Hepatocyte (in vitro differentiated cells): ENCODE measurements around the gene NIM1K. TPM values are rescaled to one million over a fixed set of nuclear protein-coding genes. Genes with fewer than 3 reads are reported as not detected.
A peak's percentile ranks its signal among the peaks of the same experiment; 100 is the strongest.

Source experiments
- DNase-seq: peaks from one replicate; pipeline ENCODE4 v3.0.0-alpha.2; 2016; ENCODE audit warnings: low spot score
- H2AFZ ChIP-seq: fragments of 200-600 bp; sonication (generic); 2 replicates; pipeline ENCODE4 v1.6.0; 2016; ENCODE audit warnings: antibody characterized with exemption, mild to moderate bottlenecking
- H3K27ac ChIP-seq: fragments of 200-600 bp; sonication (generic); 2 replicates; pipeline ENCODE4 v1.5.1; 2016; ENCODE audit warnings: mild to moderate bottlenecking
- H3K27me3 ChIP-seq: fragments of 200-600 bp; sonication (generic); 2 replicates; pipeline ENCODE4 v1.6.1; 2016
- H3K36me3 ChIP-seq: fragments of 200-600 bp; sonication (generic); replicated peaks from 2 replicates; pipeline ENCODE4 v1.5.1; 2016; ENCODE audit warnings: low read depth; ENCODE audit not compliant: insufficient read depth
- H3K4me1 ChIP-seq: fragments of 200-600 bp; sonication (generic); 2 replicates; pipeline ENCODE4 v1.5.1; 2016; ENCODE audit warnings: mild to moderate bottlenecking, moderate library complexity; ENCODE audit not compliant: insufficient read depth
- H3K4me2 ChIP-seq: fragments of 200-600 bp; sonication (generic); 2 replicates; pipeline ENCODE4 v1.6.0; 2016
- H3K4me3 ChIP-seq: fragments of 200-600 bp; sonication (generic); 2 replicates; pipeline ENCODE4 v1.5.1; 2016; ENCODE audit warnings: mild to moderate bottlenecking
- H3K79me2 ChIP-seq: fragments of 200-600 bp; sonication (generic); 2 replicates; pipeline ENCODE4 v1.6.0; 2017; ENCODE audit warnings: mild to moderate bottlenecking
- H3K9me2 ChIP-seq: fragments of 200-600 bp; sonication (generic); replicated peaks from 2 replicates; pipeline ENCODE4 v1.6.0; 2017; ENCODE audit warnings: mild to moderate bottlenecking; ENCODE audit not compliant: insufficient read depth
- H3K9me3 ChIP-seq: fragments of 200-600 bp; sonication (generic); 2 replicates; pipeline ENCODE4 v1.5.1; 2016; ENCODE audit warnings: low read depth, mild to moderate bottlenecking
- H4K20me1 ChIP-seq: fragments of 200-600 bp; sonication (generic); 2 replicates; pipeline ENCODE4 v1.6.0; 2016; ENCODE audit warnings: mild to moderate bottlenecking; ENCODE audit not compliant: insufficient read depth, poor library complexity, severe bottlenecking
- CTCF ChIP-seq: fragments of 200-600 bp; sonication (generic); IDR thresholded peaks from 2 replicates; pipeline ENCODE4 v1.5.1; 2016; ENCODE audit warnings: antibody characterized with exemption, mild to moderate bottlenecking; ENCODE audit not compliant: poor library complexity
- EZH2 ChIP-seq: fragments of 200-600 bp; sonication (generic); IDR thresholded peaks from 2 replicates; pipeline ENCODE4 v1.6.1; 2016; ENCODE audit warnings: antibody characterized with exemption, mild to moderate bottlenecking, borderline replicate concordance
- EZH2phosphoT487 ChIP-seq: fragments of 200-600 bp; sonication (generic); IDR thresholded peaks from one replicate; pipeline ENCODE4 v1.6.1; 2018; ENCODE audit warnings: antibody characterized with exemption, mild to moderate bottlenecking, low read depth, moderate library complexity; ENCODE audit not compliant: unreplicated experiment, severe bottlenecking
- WGBS: methylation state at CpG from one replicate; pipeline ENCODE4 v1.1.6; 2016; ENCODE audit warnings: low lambda C conversion rate; ENCODE audit errors: missing lambda C conversion rate; 5-methylcytosine and 5-hydroxymethylcytosine counted together
- polyA plus RNA-seq: library from polyadenylated mRNA; unstranded; fragments of >200 nt; fragmentation: Nextera tagmentation; extraction: Ambion mirVana; gene quantifications from 2 replicates; pipeline ENCODE4 v1.2.1, GENCODE V29; 2016
- total RNA-seq: library from RNA; depleted of rRNA; stranded (reverse); fragments of >200 nt; gene quantifications from 2 replicates; pipeline ENCODE4 v1.2.3, GENCODE V29; 2014

The NIM1K gene
- total and polyA plus RNA-seq, 2 experiments from 2014 or later, result not detected

DNA sequence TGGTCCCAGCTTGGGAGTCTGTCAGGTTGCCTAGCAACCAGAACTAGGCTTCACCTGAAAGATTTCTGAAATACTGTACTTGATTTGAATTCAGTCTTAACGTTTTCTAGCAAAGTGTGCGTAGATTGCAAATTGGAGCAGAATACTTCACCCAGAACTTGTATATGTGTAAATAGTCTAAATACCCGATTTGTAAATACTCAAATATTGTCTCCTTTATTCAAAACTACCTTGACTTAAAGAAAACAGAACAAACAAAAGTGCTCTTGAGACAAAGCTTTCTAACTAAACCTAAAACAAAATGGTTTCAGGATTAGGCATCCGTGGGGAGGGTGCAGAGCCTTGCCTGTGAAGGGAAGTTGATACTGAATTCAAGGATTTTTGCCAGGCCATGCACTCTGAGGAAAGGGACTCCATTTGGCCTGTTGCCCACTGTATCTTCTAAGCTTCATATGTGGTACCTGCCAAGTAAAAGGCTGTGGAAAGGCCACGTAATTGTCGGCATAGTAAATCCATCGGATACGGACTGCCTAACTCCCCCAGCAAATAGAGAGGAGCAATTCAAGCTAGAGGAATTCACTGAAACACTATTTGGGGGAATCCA, 121.9 kb downstream of the NIM1K start:
- Histone ChIP-seq H3K4me3 (no peak overlapping the region), H4K20me1 (peaks cover 40% of the 10 kb centered on the region), H2AFZ (peak overlapping the region; percentile 28), H3K4me2 (peak overlapping the region; percentile 68), H3K79me2 (peaks cover 41% of the 10 kb centered on the region), H3K4me1 (peaks cover 27% of the 10 kb centered on the region), H3K9me2 (no peaks in the 10 kb centered on the region), H3K36me3 (no peaks in the 10 kb centered on the region), H3K27ac (peak overlapping the region; percentile 94), H3K27me3 (no peaks in the 10 kb centered on the region), H3K9me3 (no peaks in the 10 kb centered on the region)
- peak; percentile 43 for DNase-seq
- WGBS, result 44% methylated on average over 8 of the region's 8 CpGs
- TF ChIP-seq CTCF (no peak), EZH2phosphoT487 (no peak), EZH2 (no peak)

DNA sequence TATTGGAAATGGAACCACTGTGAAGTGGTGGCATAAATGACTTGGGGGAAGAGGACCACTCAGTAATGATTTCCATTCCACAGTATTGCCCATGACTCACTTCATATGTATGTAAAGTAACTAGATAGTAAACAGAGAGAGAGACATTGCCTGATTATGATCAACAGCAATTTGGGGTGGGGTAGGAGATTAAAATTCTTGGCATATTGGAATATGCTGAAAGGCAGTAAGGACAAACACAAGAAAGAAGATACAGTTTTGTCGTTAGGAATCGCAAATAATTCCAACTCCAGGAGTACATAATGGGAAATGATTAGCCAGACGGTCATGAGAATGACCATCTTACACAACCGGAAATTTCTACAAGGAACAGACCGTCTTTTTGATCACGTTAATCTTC, 122.7 kb downstream of the NIM1K start:
- H3K27ac ChIP-seq, result peak overlapping the region; percentile 94
- peaks cover 33% of the 10 kb centered on the region for H3K79me2 ChIP-seq
- H3K4me2 ChIP-seq, result no peak overlapping the region
- H4K20me1 ChIP-seq, result peaks cover 32% of the 10 kb centered on the region
- peaks cover 21% of the 10 kb centered on the region for H3K4me1 ChIP-seq
- H3K4me3 ChIP-seq, result no peak overlapping the region
- peak overlapping the region; percentile 28 for H2AFZ ChIP-seq
- TF ChIP-seq EZH2phosphoT487 (no peak), EZH2 (no peak), CTCF (no peak)
- no peaks in the 10 kb centered on the region for H3K36me3 ChIP-seq
- WGBS, result 90% methylated on average over 6 of the region's 6 CpGs
- no peaks in the 10 kb centered on the region for H3K9me3 ChIP-seq
- no peaks in the 10 kb centered on the region for H3K27me3 ChIP-seq
- no peaks in the 10 kb centered on the region for H3K9me2 ChIP-seq
- no peak for DNase-seq

DNA sequence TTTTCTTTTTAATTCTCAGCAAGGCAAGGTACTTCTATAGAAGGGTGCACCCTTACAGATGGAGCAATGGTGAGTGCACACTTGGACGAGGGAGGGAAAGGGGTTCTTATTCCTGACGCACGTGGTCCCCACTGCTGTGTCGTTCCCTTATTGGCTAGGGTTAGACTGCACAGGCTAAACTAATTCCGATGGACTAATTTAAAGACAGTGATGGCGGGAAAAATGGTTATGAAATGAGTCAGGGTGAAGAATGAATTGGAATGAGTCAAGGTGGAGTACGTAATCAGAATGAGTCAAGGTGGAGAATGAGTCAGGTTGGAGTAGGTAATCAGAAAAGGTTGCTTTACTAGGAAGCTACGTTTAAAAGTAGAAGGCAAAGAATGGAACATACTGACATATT, 123.2 kb downstream of the NIM1K start:
- H3K9me2 ChIP-seq, result no peaks in the 10 kb centered on the region
- H3K27me3 ChIP-seq, result no peaks in the 10 kb centered on the region
- DNase-seq, result peak; percentile 57
- peaks cover 26% of the 10 kb centered on the region for H4K20me1 ChIP-seq
- peaks cover 28% of the 10 kb centered on the region for H3K79me2 ChIP-seq
- no peak overlapping the region for H3K4me3 ChIP-seq
- H3K9me3 ChIP-seq, result no peaks in the 10 kb centered on the region
- no peak for TF ChIP-seq CTCF
- no peak for TF ChIP-seq EZH2
- no peak for TF ChIP-seq EZH2phosphoT487
- 92% methylated on average over 8 of the region's 8 CpGs for WGBS
- no peaks in the 10 kb centered on the region for H3K36me3 ChIP-seq
- H3K4me1 ChIP-seq, result peaks cover 16% of the 10 kb centered on the region
- no peak overlapping the region for H3K4me2 ChIP-seq
- peak overlapping the region; percentile 94 for H3K27ac ChIP-seq
- H2AFZ ChIP-seq, result no peak overlapping the region

GRCh38 chr5:43315682-43316081, 123.7 kb downstream of the NIM1K start:
- WGBS, result 94% methylated on average over 3 of the region's 3 CpGs
- Histone ChIP-seq H3K27me3 (no peaks in the 10 kb centered on the region), H3K4me2 (no peak overlapping the region), H3K4me3 (no peak overlapping the region), H3K9me3 (no peaks in the 10 kb centered on the region), H3K27ac (peak overlapping the region; percentile 94), H4K20me1 (peaks cover 22% of the 10 kb centered on the region), H3K79me2 (peaks cover 24% of the 10 kb centered on the region), H3K4me1 (peaks cover 12% of the 10 kb centered on the region), H3K9me2 (no peaks in the 10 kb centered on the region), H2AFZ (no peak overlapping the region), H3K36me3 (no peaks in the 10 kb centered on the region)
- no peak for DNase-seq
- TF ChIP-seq EZH2phosphoT487, result no peak
- no peak for TF ChIP-seq CTCF
- no peak for TF ChIP-seq EZH2
